SK-N-SH treated with all-trans-retinoic acid at 6 μM for 48 hours (cell line): ENCODE measurements around the gene POLR3G.

Source experiments
- CREB5 ChIP-seq: fragments of 250-450 bp; sonication (Bioruptor Pico); IDR thresholded peaks from 2 replicates; pipeline ENCODE4 v1.5.1; 2020; ENCODE audit warnings: low read depth, mild to moderate bottlenecking, moderate library complexity
- POU6F1 ChIP-seq: fragments of 250-450 bp; sonication (Bioruptor Pico); IDR thresholded peaks from 2 replicates; pipeline ENCODE4 v1.8.0; 2021; ENCODE audit warnings: low read depth, mild to moderate bottlenecking, moderate library complexity, borderline replicate concordance
- PPARA ChIP-seq: fragments of 250-450 bp; sonication (Bioruptor Pico); IDR thresholded peaks from 2 replicates; pipeline ENCODE4 v1.5.0; 2020; ENCODE audit warnings: mild to moderate bottlenecking, borderline replicate concordance
- TCF4 ChIP-seq: fragments of 250-450 bp; sonication (Bioruptor Pico); IDR thresholded peaks from 2 replicates; pipeline ENCODE4 v1.8.0; 2021; ENCODE audit warnings: mild to moderate bottlenecking, moderate library complexity, borderline replicate concordance
- TF ChIP-seq, protein P1 (sequence below): fragments of 250-450 bp; sonication (Bioruptor Pico); IDR thresholded peaks from 2 replicates; pipeline ENCODE4 v1.8.0; 2020; ENCODE audit warnings: mild to moderate bottlenecking, moderate library complexity, borderline replicate concordance

DNA sequence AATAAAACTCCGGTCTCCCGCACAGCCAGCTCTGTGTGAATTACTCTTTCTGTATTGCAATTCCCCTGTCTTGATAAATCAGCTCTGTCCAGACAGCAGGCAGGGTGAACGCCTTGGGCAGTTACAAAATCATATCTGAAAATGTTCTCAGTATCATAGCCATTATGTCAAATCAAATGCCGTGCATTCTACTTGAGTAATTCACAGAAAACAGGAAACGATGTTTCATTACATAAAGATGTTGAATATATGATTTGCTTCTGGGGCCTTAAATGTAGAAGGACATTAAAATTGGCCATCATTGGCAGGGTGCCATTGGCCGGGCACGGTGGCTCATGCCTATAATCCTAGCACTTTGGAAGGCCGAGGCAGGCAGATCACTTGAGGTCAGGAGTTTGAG is 8.5 kb downstream of the POLR3G start:
- TF ChIP-seq PPARA (CRISPR knock-in tag) = no peak
- no peak for TF ChIP-seq TCF4 (CRISPR knock-in tag)
- TF ChIP-seq CREB5 (CRISPR knock-in tag) = no peak
- TF ChIP-seq POU6F1 (CRISPR knock-in tag) = no peak
- TF ChIP-seq, protein P1, sequence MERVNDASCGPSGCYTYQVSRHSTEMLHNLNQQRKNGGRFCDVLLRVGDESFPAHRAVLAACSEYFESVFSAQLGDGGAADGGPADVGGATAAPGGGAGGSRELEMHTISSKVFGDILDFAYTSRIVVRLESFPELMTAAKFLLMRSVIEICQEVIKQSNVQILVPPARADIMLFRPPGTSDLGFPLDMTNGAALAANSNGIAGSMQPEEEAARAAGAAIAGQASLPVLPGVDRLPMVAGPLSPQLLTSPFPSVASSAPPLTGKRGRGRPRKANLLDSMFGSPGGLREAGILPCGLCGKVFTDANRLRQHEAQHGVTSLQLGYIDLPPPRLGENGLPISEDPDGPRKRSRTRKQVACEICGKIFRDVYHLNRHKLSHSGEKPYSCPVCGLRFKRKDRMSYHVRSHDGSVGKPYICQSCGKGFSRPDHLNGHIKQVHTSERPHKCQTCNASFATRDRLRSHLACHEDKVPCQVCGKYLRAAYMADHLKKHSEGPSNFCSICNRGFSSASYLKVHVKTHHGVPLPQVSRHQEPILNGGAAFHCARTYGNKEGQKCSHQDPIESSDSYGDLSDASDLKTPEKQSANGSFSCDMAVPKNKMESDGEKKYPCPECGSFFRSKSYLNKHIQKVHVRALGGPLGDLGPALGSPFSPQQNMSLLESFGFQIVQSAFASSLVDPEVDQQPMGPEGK (CRISPR knock-in tag) = no peak
